Neuronal stem cell (in vitro differentiated cells): ENCODE measurements around the gene BBS7.

Experiments
- DNase-seq: peaks from one replicate; pipeline ENCODE4 v3.0.0-alpha.2; 2013; ENCODE audit warnings: low spot score
- H2AFZ ChIP-seq: one replicate; pipeline ENCODE4 v1.6.1; 2013; ENCODE audit warnings: mild to moderate bottlenecking, low read length, inconsistent platforms
- H2AK5ac ChIP-seq: 2 replicates; pipeline ENCODE4 v1.6.1; 2013; ENCODE audit warnings: low read depth, mild to moderate bottlenecking, inconsistent platforms, low read length, moderate library complexity, mixed read lengths
- H2BK120ac ChIP-seq: 2 replicates; pipeline ENCODE4 v1.6.1; 2013; ENCODE audit warnings: low read depth, mild to moderate bottlenecking, inconsistent platforms, low read length, moderate library complexity, mixed read lengths
- H2BK12ac ChIP-seq: one replicate; pipeline ENCODE4 v1.6.1; 2013; ENCODE audit warnings: low read length, inconsistent platforms
- H2BK15ac ChIP-seq: 2 replicates; pipeline ENCODE4 v1.6.1; 2013; ENCODE audit warnings: mild to moderate bottlenecking, low read length, inconsistent platforms, mixed read lengths
- H2BK5ac ChIP-seq: one replicate; pipeline ENCODE4 v1.6.1; 2013; ENCODE audit warnings: inconsistent platforms, mild to moderate bottlenecking, low read length, moderate library complexity
- H3K14ac ChIP-seq: one replicate; pipeline ENCODE4 v1.6.1; 2013; ENCODE audit warnings: low read length, inconsistent platforms
- H3K18ac ChIP-seq: 2 replicates; pipeline ENCODE4 v1.6.1; 2013; ENCODE audit warnings: low read length, inconsistent platforms
- H3K23ac ChIP-seq: 2 replicates; pipeline ENCODE4 v1.6.1; 2013; ENCODE audit warnings: low read depth, mild to moderate bottlenecking, mixed read lengths, low read length, inconsistent platforms; ENCODE audit not compliant: poor library complexity
- H3K27ac ChIP-seq: replicated peaks from 3 replicates; pipeline ENCODE4 v1.5.1; 2013; ENCODE audit warnings: low read length, inconsistent platforms
- H3K27me3 ChIP-seq, 3 experiments: 2 replicates each; pipeline ENCODE4 v1.6.1; 2013; ENCODE audit warnings: low read length in 3 of 3, mild to moderate bottlenecking in 2 of 3, inconsistent platforms in 1 of 3, low read depth in 1 of 3, mixed read lengths in 1 of 3, moderate library complexity in 1 of 3; ENCODE audit not compliant: control insufficient read depth in 3 of 3, insufficient read depth in 3 of 3
- H3K36me3 ChIP-seq, 2 donors: replicated peaks in 1 of 2; 2 replicates each; pipeline ENCODE4 v1.6.1; 2013; ENCODE audit warnings: low read length in 2 of 2; ENCODE audit not compliant: control insufficient read depth in 2 of 2, insufficient read depth in 2 of 2
- H3K4ac ChIP-seq: 2 replicates; pipeline ENCODE4 v1.6.1; 2013; ENCODE audit warnings: inconsistent platforms, mild to moderate bottlenecking, low read length, moderate library complexity
- H3K4me1 ChIP-seq, 2 donors: 1 replicate in 1 of 2; 2 replicates in 1 of 2; pipeline ENCODE4 v1.6.1; 2013; ENCODE audit warnings: low read length in 2 of 2, low read depth in 1 of 2; ENCODE audit not compliant: control insufficient read depth in 2 of 2, insufficient read depth in 1 of 2
- H3K4me2 ChIP-seq: one replicate; pipeline ENCODE4 v1.6.1; 2013; ENCODE audit warnings: mild to moderate bottlenecking, low read length, inconsistent platforms; ENCODE audit not compliant: insufficient read depth, poor library complexity, severe bottlenecking
- H3K4me3 ChIP-seq, 2 donors: 2 replicates each; pipeline ENCODE4 v1.5.1; 2013; ENCODE audit warnings: low read length in 2 of 2, mild to moderate bottlenecking in 2 of 2, inconsistent platforms in 1 of 2, moderate library complexity in 1 of 2
- H3K79me1 ChIP-seq: one replicate; pipeline ENCODE4 v1.6.1; 2013; ENCODE audit warnings: low read depth, mild to moderate bottlenecking, inconsistent platforms, low read length, moderate library complexity
- H3K9ac ChIP-seq: one replicate; pipeline ENCODE4 v1.6.1; 2013; ENCODE audit warnings: mild to moderate bottlenecking, low read depth, low read length, inconsistent platforms; ENCODE audit not compliant: poor library complexity
- H3K9me3 ChIP-seq, 2 donors: replicated peaks in 1 of 2; 2 replicates each; pipeline versions ENCODE3 to v1.6.1; 2013; ENCODE audit warnings: low read length in 2 of 2, mild to moderate bottlenecking in 2 of 2, inconsistent platforms in 1 of 2, low read depth in 1 of 2, mixed read lengths in 1 of 2, moderate library complexity in 1 of 2; ENCODE audit not compliant: control insufficient read depth in 2 of 2, insufficient read depth in 1 of 2
- H4K8ac ChIP-seq: one replicate; pipeline ENCODE4 v1.6.1; 2013; ENCODE audit warnings: low read depth, mild to moderate bottlenecking, inconsistent platforms, low read length, moderate library complexity
- H4K91ac ChIP-seq: one replicate; pipeline ENCODE4 v1.6.1; 2013; ENCODE audit warnings: low read length, low read depth, mild to moderate bottlenecking, inconsistent platforms; ENCODE audit not compliant: poor library complexity
- WGBS, 2 donors: extraction: QIAGEN DNeasy Blood & Tissue Kit; methylation state at CpG; one replicate each; pipeline ENCODE4 v1.1.7; 2013; ENCODE audit warnings: missing lambda C conversion rate in 2 of 2, mixed read lengths in 1 of 2; ENCODE audit not compliant: insufficient read length in 2 of 2, insufficient replicate concordance in 1 of 2; ENCODE audit errors: extremely low coverage in 2 of 2; 5-methylcytosine and 5-hydroxymethylcytosine counted together

BBS7 gene

DNA sequence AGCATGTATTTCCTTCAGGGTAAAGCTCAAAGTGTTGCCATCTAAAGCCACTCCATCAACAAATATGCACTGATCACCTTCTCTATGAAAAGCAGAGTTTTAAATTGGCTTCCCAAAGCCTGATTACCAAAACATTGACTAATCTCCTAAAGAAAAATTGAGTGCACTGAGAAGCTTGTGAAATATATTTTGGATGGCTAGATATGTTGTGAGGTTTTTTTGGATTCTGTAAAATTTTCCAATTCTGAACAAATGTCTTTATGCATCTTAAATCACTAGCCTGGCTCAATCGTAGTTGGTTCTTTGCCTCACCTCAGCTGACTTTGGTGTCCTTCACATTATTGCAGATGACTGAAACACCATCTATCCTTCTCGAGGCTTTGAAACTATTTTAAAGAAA lies 84.1 kb downstream of the BBS7 start:
- Histone ChIP-seq H3K14ac (no peak overlapping the region), H2BK12ac (no peak overlapping the region), H2AK5ac (no peak overlapping the region), H2BK120ac (no peak overlapping the region), H3K4me2 (no peak overlapping the region), H3K4ac (no peak overlapping the region), H3K4me1 (peaks cover 0 to 2% of the 10 kb centered on the region in 2 donors), H3K23ac (no peak overlapping the region), H4K8ac (no peak overlapping the region), H2BK15ac (no peak overlapping the region), H3K27ac (no peak overlapping the region), H2BK5ac (no peak overlapping the region), H3K9ac (no peak overlapping the region), H3K27me3 (peaks cover 0 to 3% (median 0%) of the 10 kb centered on the region in 3 experiments), H2AFZ (no peak overlapping the region), H3K9me3 (no peaks in the 10 kb centered on the region), H3K18ac (no peak overlapping the region), H4K91ac (no peak overlapping the region), H3K36me3 (no peaks in the 10 kb centered on the region), H3K79me1 (no peaks in the 10 kb centered on the region), H3K4me3 (no peak overlapping the region)
- WGBS, 2 donors = no CpG with 5 or more reads among the region's 2 CpGs
- DNase-seq = no peak

DNA sequence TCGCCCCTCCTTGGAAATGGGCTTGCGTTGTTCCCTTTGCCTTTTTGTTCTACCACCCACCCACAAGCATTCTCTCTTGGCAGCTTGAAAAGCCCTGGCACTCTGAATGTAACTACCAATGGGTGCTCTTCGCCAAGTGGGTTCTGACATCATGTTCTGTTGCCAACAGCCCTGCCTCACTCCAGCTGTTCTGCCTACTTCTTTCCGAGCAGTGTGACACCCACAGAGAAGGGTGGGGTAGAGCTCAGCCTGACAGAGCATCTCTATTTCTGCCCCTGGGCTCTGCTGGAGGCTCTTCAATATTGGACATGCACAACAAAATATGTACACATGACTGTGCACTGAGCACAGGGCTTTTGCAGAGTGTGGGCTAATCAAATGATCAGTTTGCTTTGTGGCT lies 84.8 kb downstream of the BBS7 start:
- no CpG with 5 or more reads among the region's 4 CpGs for WGBS, 2 donors
- Histone ChIP-seq H3K4me2 (no peak overlapping the region), H3K23ac (no peak overlapping the region), H4K8ac (no peak overlapping the region), H3K18ac (no peak overlapping the region), H2BK12ac (no peak overlapping the region), H3K9ac (no peak overlapping the region), H2BK120ac (no peak overlapping the region), H2BK5ac (no peak overlapping the region), H4K91ac (no peak overlapping the region), H3K4me3 (no peak overlapping the region), H2AK5ac (no peak overlapping the region), H3K4me1 (peaks cover 0 to 2% of the 10 kb centered on the region in 2 donors), H2BK15ac (no peak overlapping the region), H3K27ac (no peak overlapping the region), H3K9me3 (no peaks in the 10 kb centered on the region), H3K79me1 (no peaks in the 10 kb centered on the region), H3K27me3 (peaks cover 0 to 3% (median 0%) of the 10 kb centered on the region in 3 experiments), H3K4ac (no peak overlapping the region), H3K14ac (no peak overlapping the region), H2AFZ (no peak overlapping the region), H3K36me3 (no peaks in the 10 kb centered on the region)
- DNase-seq = no peak

DNA sequence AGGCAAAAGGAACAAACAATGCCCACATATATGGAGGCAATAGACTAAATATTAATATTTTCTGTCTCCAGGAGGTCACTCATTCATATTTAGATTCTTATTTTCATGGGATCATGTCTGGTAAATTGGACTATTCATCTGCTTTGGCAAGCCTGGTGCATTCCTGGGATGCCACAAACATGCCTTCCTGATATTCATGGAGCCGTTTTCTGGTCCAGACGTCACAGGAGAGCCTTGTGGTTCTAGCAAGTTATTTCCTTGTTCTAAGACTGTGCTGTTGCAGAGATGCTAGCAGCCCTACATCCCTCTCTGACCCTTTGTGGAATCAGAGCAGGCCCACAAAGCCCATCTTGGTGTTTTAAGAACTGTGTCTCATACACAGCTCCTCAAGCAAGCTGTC lies 85.3 kb downstream of the BBS7 start:
- Histone ChIP-seq H4K91ac (no peak overlapping the region), H3K14ac (no peak overlapping the region), H2BK120ac (no peak overlapping the region), H3K27ac (no peak overlapping the region), H3K9ac (no peak overlapping the region), H3K4me1 (peaks cover 0 to 2% of the 10 kb centered on the region in 2 donors), H3K27me3 (peaks cover 0 to 3% (median 0%) of the 10 kb centered on the region in 3 experiments), H3K79me1 (no peaks in the 10 kb centered on the region), H2BK15ac (no peak overlapping the region), H3K18ac (no peak overlapping the region), H3K36me3 (no peaks in the 10 kb centered on the region), H2BK5ac (no peak overlapping the region), H2BK12ac (no peak overlapping the region), H3K9me3 (no peaks in the 10 kb centered on the region), H3K4me3 (no peak overlapping the region), H3K23ac (no peak overlapping the region), H3K4ac (no peak overlapping the region), H2AFZ (no peak overlapping the region), H2AK5ac (no peak overlapping the region), H3K4me2 (no peak overlapping the region), H4K8ac (no peak overlapping the region)
- no CpG with 5 or more reads among the region's 2 CpGs for WGBS, 2 donors
- DNase-seq = no peak

DNA sequence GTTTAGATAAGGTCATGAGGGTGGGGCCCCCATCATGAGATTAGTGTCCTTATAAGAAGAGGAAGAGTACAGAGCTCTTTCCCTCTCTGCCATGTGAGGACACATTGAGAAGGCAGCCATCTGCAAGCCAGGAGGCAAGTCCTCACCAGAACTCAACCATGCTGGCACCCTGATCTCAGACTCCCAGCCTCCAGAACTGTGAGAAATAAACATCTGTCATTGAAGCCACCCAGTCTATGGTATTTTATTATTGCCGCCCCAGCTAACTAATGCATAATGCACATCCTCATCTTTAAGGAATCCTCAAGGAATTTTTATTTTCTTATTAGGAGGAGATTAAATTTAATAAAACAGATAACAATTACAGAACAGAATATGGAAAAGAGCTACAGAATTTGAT lies 85.9 kb downstream of the BBS7 start:
- Histone ChIP-seq H3K18ac (no peak overlapping the region), H2AFZ (no peak overlapping the region), H2AK5ac (no peak overlapping the region), H3K23ac (no peak overlapping the region), H3K9me3 (no peaks in the 10 kb centered on the region), H4K8ac (no peak overlapping the region), H3K9ac (no peak overlapping the region), H2BK15ac (no peak overlapping the region), H3K14ac (no peak overlapping the region), H3K4me1 (peaks cover 0 to 2% of the 10 kb centered on the region in 2 donors), H2BK12ac (no peak overlapping the region), H3K4me3 (no peak overlapping the region), H2BK5ac (no peak overlapping the region), H4K91ac (no peak overlapping the region), H2BK120ac (no peak overlapping the region), H3K27ac (no peak overlapping the region), H3K36me3 (no peaks in the 10 kb centered on the region), H3K4ac (no peak overlapping the region), H3K79me1 (no peaks in the 10 kb centered on the region), H3K4me2 (no peak overlapping the region), H3K27me3 (peaks cover 0 to 3% (median 0%) of the 10 kb centered on the region in 3 experiments)
- no CpG with 5 or more reads among the region's 1 CpG for WGBS, 2 donors
- DNase-seq = no peak
